GM21825 (cell line): Measurements from ENCODE around the gene TET3.

Experiments
- ATAC-seq: cut with Tn5 transposase; IDR thresholded peaks from one replicate; pipeline ENCODE4 v1.9.1; 2021; ENCODE audit warnings: mild to moderate bottlenecking, moderate library complexity; ENCODE audit not compliant: unreplicated experiment

TET3 gene

GRCh38 chr2:74027496-74027895 lies 42.8 kb downstream of the TET3 start:
- no peak for ATAC-seq

GRCh38 chr2:74028290-74028689 lies 43.6 kb downstream of the TET3 start:
- no peak for ATAC-seq

DNA sequence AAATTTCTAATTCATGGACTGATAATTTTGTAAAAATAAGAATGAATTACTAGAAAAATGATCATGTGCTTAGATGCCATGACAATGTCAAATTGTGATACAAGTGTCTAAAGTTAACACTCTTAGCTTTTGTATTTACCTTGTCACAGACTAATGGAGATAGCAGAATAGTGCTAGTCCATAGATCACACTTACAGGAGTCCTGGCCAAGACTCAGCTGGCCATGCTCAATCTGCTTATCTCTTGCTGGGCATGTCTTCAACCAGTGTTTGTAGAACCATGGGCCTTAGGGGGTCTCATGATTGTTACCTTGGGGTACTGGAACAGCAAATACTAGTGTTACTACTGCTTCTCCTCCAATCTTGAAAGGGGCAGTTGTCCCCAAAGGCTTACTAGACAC lies 44.0 kb downstream of the TET3 start:
- ATAC-seq, result no peak

DNA sequence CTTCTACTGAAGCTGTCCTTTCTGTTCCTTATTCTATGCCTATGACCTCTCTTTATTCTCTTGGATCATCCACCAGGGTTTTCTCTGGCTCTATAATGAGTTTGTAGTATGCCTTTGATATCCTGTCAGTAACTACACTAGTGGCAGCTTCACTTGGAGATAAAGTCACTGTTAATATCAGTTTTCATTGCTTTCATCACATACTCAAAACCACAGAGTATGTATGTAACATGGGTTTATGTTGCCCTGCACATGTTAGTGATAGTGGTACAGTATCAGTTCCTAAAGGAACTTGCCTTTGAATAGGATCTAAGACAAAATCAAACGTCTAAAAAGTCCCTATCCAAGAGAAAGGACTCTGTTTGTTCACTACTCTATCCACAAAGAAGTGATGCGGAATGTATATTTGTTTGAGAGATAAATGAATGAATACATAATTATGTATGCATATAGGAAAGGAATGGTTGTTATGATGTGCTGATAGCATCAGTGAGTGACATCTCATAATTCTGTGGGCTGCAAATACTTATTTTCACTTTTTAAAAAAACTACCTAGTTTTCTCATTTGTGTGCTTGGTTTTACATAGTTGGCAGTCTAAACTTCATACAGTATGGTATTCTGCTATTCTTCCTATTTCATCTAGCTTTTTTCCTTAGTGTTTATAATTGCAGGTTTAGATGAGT lies 45.1 kb downstream of the TET3 start:
- no peak for ATAC-seq

- no peak for ATAC-seq
Measured at GRCh38 chr2:74031221-74031620, 46.5 kb downstream of the TET3 start.

GRCh38 chr2:74031959-74032287 lies 47.2 kb downstream of the TET3 start:
- ATAC-seq, result no peak

DNA sequence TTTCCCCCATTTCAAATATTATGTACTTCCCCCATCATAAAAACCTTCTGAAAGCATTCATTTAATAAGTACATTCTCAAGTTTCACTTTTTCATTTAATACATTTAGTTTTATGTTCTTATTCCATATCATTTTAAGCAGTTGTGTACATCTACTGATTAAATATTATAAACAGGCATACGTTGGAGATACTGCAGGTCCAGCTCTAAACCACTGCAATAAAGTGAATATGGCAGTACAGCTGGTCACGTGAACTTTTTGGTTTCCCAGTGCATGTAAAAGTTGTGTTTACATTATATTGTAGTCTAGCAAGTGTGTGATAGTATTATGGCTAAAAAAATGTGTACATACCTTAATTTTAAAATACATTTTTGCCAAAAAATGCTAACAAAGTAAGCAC lies 48.7 kb downstream of the TET3 start:
- no peak for ATAC-seq
